GM12874 (cell line): ENCODE measurements around the gene P2RY14.

Source experiments
- TF ChIP-seq, protein P1 (sequence below): IDR thresholded peaks from 2 replicates; pipeline ENCODE4 v1.5.1; 2011; ENCODE audit warnings: low read depth, mild to moderate bottlenecking, control low read depth, low read length, moderate library complexity; ENCODE audit not compliant: insufficient read depth

P2RY14 gene

DNA sequence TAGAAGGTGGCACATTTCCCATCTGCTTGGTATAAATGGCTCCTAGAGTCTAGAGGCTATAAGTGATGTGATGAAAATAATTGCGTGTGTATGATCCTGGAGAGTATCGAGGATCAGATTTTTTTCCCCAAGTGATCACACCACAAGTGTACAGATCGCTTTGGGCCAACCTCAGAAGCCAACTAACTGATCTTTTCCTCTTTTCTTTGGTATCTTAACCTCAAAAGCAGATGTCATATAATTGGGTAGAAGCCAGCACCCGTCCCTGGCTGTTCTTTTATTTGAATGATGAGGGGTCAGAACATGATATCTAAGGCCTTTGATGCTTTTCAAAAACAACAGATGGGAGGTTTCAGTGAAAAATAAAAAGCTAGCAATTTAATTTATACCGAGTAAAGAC is 3.3 kb downstream of the P2RY14 start:
- TF ChIP-seq, protein P1, sequence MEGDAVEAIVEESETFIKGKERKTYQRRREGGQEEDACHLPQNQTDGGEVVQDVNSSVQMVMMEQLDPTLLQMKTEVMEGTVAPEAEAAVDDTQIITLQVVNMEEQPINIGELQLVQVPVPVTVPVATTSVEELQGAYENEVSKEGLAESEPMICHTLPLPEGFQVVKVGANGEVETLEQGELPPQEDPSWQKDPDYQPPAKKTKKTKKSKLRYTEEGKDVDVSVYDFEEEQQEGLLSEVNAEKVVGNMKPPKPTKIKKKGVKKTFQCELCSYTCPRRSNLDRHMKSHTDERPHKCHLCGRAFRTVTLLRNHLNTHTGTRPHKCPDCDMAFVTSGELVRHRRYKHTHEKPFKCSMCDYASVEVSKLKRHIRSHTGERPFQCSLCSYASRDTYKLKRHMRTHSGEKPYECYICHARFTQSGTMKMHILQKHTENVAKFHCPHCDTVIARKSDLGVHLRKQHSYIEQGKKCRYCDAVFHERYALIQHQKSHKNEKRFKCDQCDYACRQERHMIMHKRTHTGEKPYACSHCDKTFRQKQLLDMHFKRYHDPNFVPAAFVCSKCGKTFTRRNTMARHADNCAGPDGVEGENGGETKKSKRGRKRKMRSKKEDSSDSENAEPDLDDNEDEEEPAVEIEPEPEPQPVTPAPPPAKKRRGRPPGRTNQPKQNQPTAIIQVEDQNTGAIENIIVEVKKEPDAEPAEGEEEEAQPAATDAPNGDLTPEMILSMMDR = no peak

DNA sequence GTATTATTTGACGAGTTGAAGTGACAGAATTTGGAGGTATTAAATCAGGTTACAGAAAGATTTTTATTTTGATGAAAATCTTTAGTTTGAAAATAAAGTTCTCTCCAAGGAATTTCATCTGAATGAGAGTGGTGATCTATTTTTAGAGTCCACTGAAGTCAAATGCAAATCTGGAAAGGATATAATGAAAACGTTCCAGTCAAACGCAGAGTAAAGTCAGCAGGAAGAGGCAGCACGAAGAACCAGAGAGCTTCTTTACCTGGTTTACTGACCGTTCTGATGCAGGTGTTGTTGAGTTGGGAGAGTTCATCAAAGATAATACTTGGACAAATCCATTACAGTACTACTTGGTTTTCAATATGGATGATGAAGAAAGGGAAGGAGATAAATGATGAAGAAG is 8.7 kb downstream of the P2RY14 start:
- TF ChIP-seq, protein P1 = no peak

- TF ChIP-seq, protein P1 = no peak
These were observed 9.8 kb downstream of the P2RY14 start for GRCh38 chr3:151268267-151269235.

- TF ChIP-seq, protein P1 = no peak
These were observed 11.3 kb downstream of the P2RY14 start for GRCh38 chr3:151267066-151267465.

- TF ChIP-seq, protein P1 = no peak
These were observed 12.5 kb downstream of the P2RY14 start for GRCh38 chr3:151265866-151266265.

DNA sequence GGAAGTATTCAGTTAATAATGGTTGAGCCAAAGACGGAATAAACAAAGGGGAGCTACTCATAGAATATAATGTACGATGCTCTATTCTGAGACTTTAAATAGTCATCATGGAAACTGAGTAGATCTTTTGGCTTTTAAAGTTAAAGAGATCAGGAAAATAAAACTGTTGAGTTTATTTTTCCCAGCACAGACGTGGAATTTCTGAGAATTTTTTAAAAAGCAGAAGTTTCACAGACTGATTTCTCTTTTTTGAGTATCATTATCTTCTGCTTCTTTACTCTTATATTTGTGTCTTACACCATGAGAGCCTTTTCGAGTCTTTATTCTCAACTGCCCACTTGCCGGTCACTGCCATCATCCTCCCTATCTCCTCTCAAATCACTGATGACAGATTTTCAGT is 13.2 kb downstream of the P2RY14 start:
- TF ChIP-seq, protein P1 = no peak

DNA sequence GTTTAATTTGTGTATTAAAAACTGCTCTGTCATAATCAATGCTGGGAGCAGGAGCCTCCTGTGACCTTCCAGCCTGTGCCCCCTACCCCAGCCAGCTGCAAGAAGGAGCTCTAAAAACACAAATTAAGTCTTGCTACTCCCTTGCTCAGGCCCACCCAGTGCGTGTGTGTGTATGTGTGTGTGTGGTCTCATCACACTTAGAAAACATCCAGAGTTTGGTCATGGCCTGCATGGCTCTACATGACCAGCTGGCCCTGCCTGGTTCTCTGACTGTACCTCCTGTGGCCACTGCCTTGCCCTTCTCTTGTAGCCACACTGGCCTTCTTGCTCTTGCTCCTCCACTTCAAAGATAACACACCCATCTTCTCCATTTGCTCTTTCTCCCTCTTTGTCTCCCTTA is 13.7 kb downstream of the P2RY14 start:
- TF ChIP-seq, protein P1 = no peak
